K562 (cell line): Measurements from ENCODE around the gene PGLYRP1. TPM values are rescaled to one million over a fixed set of nuclear protein-coding genes. Genes with fewer than 3 reads are reported as not detected.

Experiments
- ATAC-seq: fragments of 200-7000 bp; cut with Tn5 transposase; 3 replicates; pipeline ENCODE4 v1.9.1; 2020; ENCODE audit warnings: moderate library complexity
- BruUV-seq: library from RNA; stranded (reverse); fragments of 400-500 nt; replicated peaks from 2 replicates; lab custom pipeline; 2021; lab: Mats Ljungman, UMichigan
- CTCF ChIA-PET: fragments of 300-600 bp; formaldehyde crosslinking; extraction: SDS; loops from one replicate; lab custom pipeline; 2021; ENCODE audit warnings: low intra/inter-chr PET ratio; lab: Yijun Ruan, JAX
- POLR2A ChIA-PET: fragments of 300-600, 350-650 bp; sonication (Branson Sonifier 250); formaldehyde crosslinking; extraction: SDS; loops from one replicate; lab custom pipeline; 2021; ENCODE audit warnings: antibody characterized with exemption, inconsistent platforms; lab: Yijun Ruan, JAX
- DNase-seq, 4 experiments: peaks; one replicate each; pipeline versions ENCODE4 v3.0.0 to v3.0.0-alpha.2; 2011 to 2018; ENCODE audit warnings: low spot score in 3 of 4, mixed read lengths in 3 of 4; ENCODE audit errors: extremely low read depth in 1 of 4
- FAIRE-seq: peaks from 2 replicates; lab custom pipeline; 2011; peaks lifted over from hg19 to GRCh38; lab: Jason Lieb, UNC
- H2AFZ ChIP-seq: 2 replicates; pipeline ENCODE4 v1.6.0; 2011; ENCODE audit warnings: low read depth, low read length, control low read depth, inconsistent platforms
- H3K27ac ChIP-seq: fragments of 200-600 bp; 3 replicates; pipeline ENCODE4 v1.8.0; 2011; ENCODE audit warnings: low read depth, mild to moderate bottlenecking, control low read depth, inconsistent platforms, low read length, moderate library complexity, mixed read lengths; ENCODE audit errors: extremely low read depth
- H3K27me3 ChIP-seq, 2 experiments: fragments of 300-600 bp in 1 of 2; 2 replicates in 1 of 2; 3 replicates in 1 of 2; pipeline versions ENCODE4 v1.6.0 to v1.8.0; 2011; ENCODE audit warnings: inconsistent platforms in 2 of 2, low read length in 2 of 2, mild to moderate bottlenecking in 1 of 2, mixed read lengths in 1 of 2, moderate library complexity in 1 of 2; ENCODE audit not compliant: control insufficient read depth in 2 of 2, insufficient read depth in 2 of 2
- H3K36me3 ChIP-seq: fragments of 300-600 bp; 3 replicates; pipeline ENCODE4 v1.8.0; 2011; ENCODE audit warnings: mild to moderate bottlenecking, low read length, inconsistent platforms; ENCODE audit not compliant: control insufficient read depth, insufficient read depth
- H3K4me1 ChIP-seq, 2 experiments: fragments of 200-600 bp in 1 of 2; replicated peaks in 1 of 2; 2 replicates in 1 of 2; 3 replicates in 1 of 2; pipeline versions ENCODE4 v1.5.1 to v1.8.0; 2011; ENCODE audit warnings: inconsistent platforms in 2 of 2, low read length in 2 of 2, mild to moderate bottlenecking in 1 of 2, mixed read lengths in 1 of 2, moderate library complexity in 1 of 2; ENCODE audit not compliant: control insufficient read depth in 2 of 2, insufficient read depth in 2 of 2
- H3K4me2 ChIP-seq: 2 replicates; pipeline ENCODE4 v1.6.1; 2011; ENCODE audit warnings: low read length, control low read depth, inconsistent platforms, mixed read lengths; ENCODE audit not compliant: insufficient read depth
- H3K4me3 ChIP-seq: fragments of 200-600 bp; sonication (generic), shearing (Covaris generic); 2 replicates; pipeline ENCODE4 v1.5.1; 2016; ENCODE audit warnings: control low read depth, inconsistent platforms
- H3K79me2 ChIP-seq: fragments of 200-600 bp; 3 replicates; pipeline ENCODE4 v1.8.0; 2011; ENCODE audit warnings: low read length, inconsistent platforms; ENCODE audit not compliant: control insufficient read depth, insufficient read depth
- H3K9ac ChIP-seq, 2 experiments: 2 replicates each; pipeline versions ENCODE4 v1.6.0 to v1.6.1; 2011; ENCODE audit warnings: low read depth in 2 of 2, low read length in 2 of 2, control low read depth in 1 of 2, inconsistent platforms in 1 of 2, mild to moderate bottlenecking in 1 of 2, mixed read lengths in 1 of 2; ENCODE audit not compliant: insufficient read depth in 1 of 2
- H3K9me1 ChIP-seq: one replicate; pipeline ENCODE4 v1.6.0; 2011; ENCODE audit warnings: inconsistent platforms, mild to moderate bottlenecking, low read length, moderate library complexity; ENCODE audit not compliant: control insufficient read depth, insufficient read depth
- H3K9me3 ChIP-seq: replicated peaks from 2 replicates; pipeline ENCODE4 v1.5.1; 2011; ENCODE audit warnings: low read depth, low read length, inconsistent platforms; ENCODE audit not compliant: control insufficient read depth, insufficient read depth
- H4K20me1 ChIP-seq: replicated peaks from 2 replicates; pipeline ENCODE4 v1.6.1; 2011; ENCODE audit warnings: low read length, inconsistent platforms, mixed read lengths; ENCODE audit not compliant: control insufficient read depth, insufficient read depth
- BHLHE40 ChIP-seq: IDR thresholded peaks from 2 replicates; pipeline ENCODE4 v1.6.1; 2011; ENCODE audit warnings: low read length, improper control_type of control experiment
- HIVEP1 ChIP-seq: fragments of 250-450 bp; sonication (Bioruptor Pico); IDR thresholded peaks from 2 replicates; pipeline ENCODE4 v1.4.0; 2020; ENCODE audit warnings: mild to moderate bottlenecking
- HNRNPUL1 ChIP-seq: fragments of 200-400 bp; formaldehyde crosslinking; IDR thresholded peaks from 2 replicates; pipeline ENCODE4 v1.6.1; 2017; ENCODE audit warnings: low read length
- NONO ChIP-seq, 2 experiments: fragments of 200-400 bp in 1 of 2; fragments of 450-650 bp in 1 of 2; formaldehyde crosslinking in 1 of 2; IDR thresholded peaks; 2 replicates each; pipeline ENCODE4 v1.6.1; 2017; ENCODE audit warnings: low read depth in 2 of 2, mild to moderate bottlenecking in 2 of 2, moderate library complexity in 2 of 2, low read length in 1 of 2
- PCBP2 ChIP-seq: fragments of 200-400 bp; formaldehyde crosslinking; IDR thresholded peaks from 2 replicates; pipeline ENCODE4 v1.6.1; 2018; ENCODE audit warnings: low read length, low read depth, mild to moderate bottlenecking, moderate library complexity; ENCODE audit not compliant: poor library complexity, severe bottlenecking
- TEAD2 ChIP-seq: fragments of 450-650 bp; IDR thresholded peaks from 2 replicates; pipeline ENCODE4 v1.6.1; 2016; ENCODE audit warnings: missing genetic modification characterization, control low read depth, missing compliant biosample characterization
- WGBS: fragments of 100-300 bp; shearing (Covaris generic); methylation state at CpG from one replicate; pipeline ENCODE4 v1.1.6; 2016; ENCODE audit warnings: low coverage, mixed read lengths; ENCODE audit not compliant: insufficient coverage; ENCODE audit errors: missing lambda C conversion rate; 5-methylcytosine and 5-hydroxymethylcytosine counted together
- in situ Hi-C: fragments of 300-500 bp; cut with MboI; formaldehyde crosslinking; loops from 4 replicates; pipeline ENCODE4 v1.15.0; 2018; ENCODE audit warnings: inconsistent platforms, mixed read lengths
- intact Hi-C: fragments of 100-400 bp; cut with micrococcal nuclease; formaldehyde crosslinking; loops from 2 replicates; pipeline ENCODE4 v1.14.2; 2022
- polyA plus RNA-seq, 8 experiments: library from polyadenylated mRNA; depleted of rRNA in 4 of 8; stranded (reverse) in 5 of 8; unstranded in 3 of 8; fragments of >200 nt; fragmentation: Nextera tagmentation in 2 of 8; fragmentation: Illumina TruSeq in 1 of 8; extraction: Ambion mirVana in 2 of 8; extraction: Trizol in 1 of 8; gene quantifications; 2 replicates each; pipeline versions ENCODE4 v1.2.1 to v1.2.3, GENCODE V29; 2011 to 2014; ENCODE audit warnings: inconsistent platforms in 1 of 8, missing spikeins in 1 of 8
- total RNA-seq, 7 experiments: library from RNA; depleted of rRNA in 6 of 7; stranded (reverse); fragments of >200 nt in 6 of 7; fragmentation: Illumina TruSeq in 2 of 7; extraction: Trizol in 2 of 7; gene quantifications; 2 replicates each; pipeline versions ENCODE4 v1.2.1 to v1.2.3, GENCODE V29; 2011 to 2021; ENCODE audit warnings: low replicate concordance in 1 of 7
- TF ChIP-seq, protein P1 (sequence below): fragments of 250-450 bp; sonication (Bioruptor Pico); IDR thresholded peaks from 2 replicates; pipeline ENCODE4 v1.5.0; 2020; ENCODE audit warnings: mild to moderate bottlenecking, borderline replicate concordance
- TF ChIP-seq, protein P2 (sequence below): fragments of 250-450 bp; sonication (Bioruptor Pico); IDR thresholded peaks from 2 replicates; pipeline ENCODE4 v1.4.0; 2020; ENCODE audit warnings: mild to moderate bottlenecking, moderate library complexity
- TF ChIP-seq, protein P3 (sequence below): fragments of 150-350 bp; conservative IDR thresholded peaks from 2 replicates; pipeline ENCODE4 v1.6.1; 2014; ENCODE audit warnings: low read length

Gene PGLYRP1
- total and polyA plus RNA-seq, 9 of the 15 experiments (the other 6 are each of a cell fraction or from before 2014, with no cell fraction given), result not detected

DNA sequence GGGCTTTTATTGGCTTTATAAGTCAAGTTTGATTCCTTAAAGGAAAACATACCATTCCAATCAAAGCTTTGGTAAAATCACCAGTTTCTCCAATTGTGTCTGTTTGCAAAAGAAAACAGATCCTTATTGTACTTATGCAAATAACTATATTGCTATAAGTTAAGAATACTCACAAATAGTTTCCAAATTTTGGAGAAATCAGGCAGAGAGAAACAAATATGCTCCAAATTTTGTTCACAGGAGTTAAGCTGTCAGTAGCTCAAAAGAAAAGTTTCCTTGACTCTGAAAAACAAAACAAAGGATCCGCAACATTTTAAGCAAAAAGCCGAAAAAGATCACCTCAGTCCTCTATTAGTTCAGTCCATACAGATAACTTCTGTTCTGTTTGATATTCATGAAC is 37.2 kb upstream of the PGLYRP1 start (continued):
- TF ChIP-seq, protein P1, sequence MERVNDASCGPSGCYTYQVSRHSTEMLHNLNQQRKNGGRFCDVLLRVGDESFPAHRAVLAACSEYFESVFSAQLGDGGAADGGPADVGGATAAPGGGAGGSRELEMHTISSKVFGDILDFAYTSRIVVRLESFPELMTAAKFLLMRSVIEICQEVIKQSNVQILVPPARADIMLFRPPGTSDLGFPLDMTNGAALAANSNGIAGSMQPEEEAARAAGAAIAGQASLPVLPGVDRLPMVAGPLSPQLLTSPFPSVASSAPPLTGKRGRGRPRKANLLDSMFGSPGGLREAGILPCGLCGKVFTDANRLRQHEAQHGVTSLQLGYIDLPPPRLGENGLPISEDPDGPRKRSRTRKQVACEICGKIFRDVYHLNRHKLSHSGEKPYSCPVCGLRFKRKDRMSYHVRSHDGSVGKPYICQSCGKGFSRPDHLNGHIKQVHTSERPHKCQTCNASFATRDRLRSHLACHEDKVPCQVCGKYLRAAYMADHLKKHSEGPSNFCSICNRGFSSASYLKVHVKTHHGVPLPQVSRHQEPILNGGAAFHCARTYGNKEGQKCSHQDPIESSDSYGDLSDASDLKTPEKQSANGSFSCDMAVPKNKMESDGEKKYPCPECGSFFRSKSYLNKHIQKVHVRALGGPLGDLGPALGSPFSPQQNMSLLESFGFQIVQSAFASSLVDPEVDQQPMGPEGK (CRISPR knock-in tag), result no peak
- TF ChIP-seq HIVEP1 (CRISPR knock-in tag), result no peak

DNA sequence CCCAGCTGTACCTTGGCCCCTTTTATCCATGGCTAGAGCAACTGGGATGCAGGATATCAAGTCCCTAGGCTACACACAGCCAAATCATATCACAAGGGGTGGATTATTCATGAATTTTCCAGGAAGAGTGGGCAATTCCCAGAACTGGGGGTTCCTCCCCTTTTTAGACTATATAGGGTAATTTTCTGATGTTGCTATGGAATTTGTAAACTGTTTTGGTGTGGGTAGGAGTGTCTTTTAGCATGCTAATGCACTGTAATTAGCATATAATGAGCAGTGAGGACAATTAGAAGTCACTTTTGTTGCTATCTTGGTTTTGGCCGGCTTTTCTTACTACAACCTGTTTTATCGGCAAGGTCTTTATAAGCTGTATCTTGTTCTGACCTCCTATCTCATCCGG is 35.9 kb upstream of the PGLYRP1 start:
- Histone ChIP-seq H4K20me1 (no peaks in the 10 kb centered on the region), H3K4me1 (no peaks in the 10 kb centered on the region), H3K9ac (no peak overlapping the region), H3K9me3 (no peaks in the 10 kb centered on the region; the same call in 1 of the 2 replicates), H3K36me3 (no peaks in the 10 kb centered on the region), H2AFZ (no peak overlapping the region), H3K27ac (no peak overlapping the region), H3K9me1 (no peaks in the 10 kb centered on the region), H3K4me2 (no peak overlapping the region), H3K27me3 (0 out of 5 replicates have a peak, but pooled peaks cover 0 to 4% of the 10 kb centered on the region in 2 experiments), H3K4me3 (no peak overlapping the region), H3K79me2 (no peaks in the 10 kb centered on the region)
- TF ChIP-seq, protein P2, sequence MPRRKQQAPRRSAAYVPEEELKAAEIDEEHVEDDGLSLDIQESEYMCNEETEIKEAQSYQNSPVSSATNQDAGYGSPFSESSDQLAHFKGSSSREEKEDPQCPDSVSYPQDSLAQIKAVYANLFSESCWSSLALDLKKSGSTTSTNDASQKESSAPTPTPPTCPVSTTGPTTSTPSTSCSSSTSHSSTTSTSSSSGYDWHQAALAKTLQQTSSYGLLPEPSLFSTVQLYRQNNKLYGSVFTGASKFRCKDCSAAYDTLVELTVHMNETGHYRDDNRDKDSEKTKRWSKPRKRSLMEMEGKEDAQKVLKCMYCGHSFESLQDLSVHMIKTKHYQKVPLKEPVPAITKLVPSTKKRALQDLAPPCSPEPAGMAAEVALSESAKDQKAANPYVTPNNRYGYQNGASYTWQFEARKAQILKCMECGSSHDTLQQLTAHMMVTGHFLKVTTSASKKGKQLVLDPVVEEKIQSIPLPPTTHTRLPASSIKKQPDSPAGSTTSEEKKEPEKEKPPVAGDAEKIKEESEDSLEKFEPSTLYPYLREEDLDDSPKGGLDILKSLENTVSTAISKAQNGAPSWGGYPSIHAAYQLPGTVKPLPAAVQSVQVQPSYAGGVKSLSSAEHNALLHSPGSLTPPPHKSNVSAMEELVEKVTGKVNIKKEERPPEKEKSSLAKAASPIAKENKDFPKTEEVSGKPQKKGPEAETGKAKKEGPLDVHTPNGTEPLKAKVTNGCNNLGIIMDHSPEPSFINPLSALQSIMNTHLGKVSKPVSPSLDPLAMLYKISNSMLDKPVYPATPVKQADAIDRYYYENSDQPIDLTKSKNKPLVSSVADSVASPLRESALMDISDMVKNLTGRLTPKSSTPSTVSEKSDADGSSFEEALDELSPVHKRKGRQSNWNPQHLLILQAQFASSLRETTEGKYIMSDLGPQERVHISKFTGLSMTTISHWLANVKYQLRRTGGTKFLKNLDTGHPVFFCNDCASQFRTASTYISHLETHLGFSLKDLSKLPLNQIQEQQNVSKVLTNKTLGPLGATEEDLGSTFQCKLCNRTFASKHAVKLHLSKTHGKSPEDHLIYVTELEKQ, result no peak
- TF ChIP-seq, protein P3, sequence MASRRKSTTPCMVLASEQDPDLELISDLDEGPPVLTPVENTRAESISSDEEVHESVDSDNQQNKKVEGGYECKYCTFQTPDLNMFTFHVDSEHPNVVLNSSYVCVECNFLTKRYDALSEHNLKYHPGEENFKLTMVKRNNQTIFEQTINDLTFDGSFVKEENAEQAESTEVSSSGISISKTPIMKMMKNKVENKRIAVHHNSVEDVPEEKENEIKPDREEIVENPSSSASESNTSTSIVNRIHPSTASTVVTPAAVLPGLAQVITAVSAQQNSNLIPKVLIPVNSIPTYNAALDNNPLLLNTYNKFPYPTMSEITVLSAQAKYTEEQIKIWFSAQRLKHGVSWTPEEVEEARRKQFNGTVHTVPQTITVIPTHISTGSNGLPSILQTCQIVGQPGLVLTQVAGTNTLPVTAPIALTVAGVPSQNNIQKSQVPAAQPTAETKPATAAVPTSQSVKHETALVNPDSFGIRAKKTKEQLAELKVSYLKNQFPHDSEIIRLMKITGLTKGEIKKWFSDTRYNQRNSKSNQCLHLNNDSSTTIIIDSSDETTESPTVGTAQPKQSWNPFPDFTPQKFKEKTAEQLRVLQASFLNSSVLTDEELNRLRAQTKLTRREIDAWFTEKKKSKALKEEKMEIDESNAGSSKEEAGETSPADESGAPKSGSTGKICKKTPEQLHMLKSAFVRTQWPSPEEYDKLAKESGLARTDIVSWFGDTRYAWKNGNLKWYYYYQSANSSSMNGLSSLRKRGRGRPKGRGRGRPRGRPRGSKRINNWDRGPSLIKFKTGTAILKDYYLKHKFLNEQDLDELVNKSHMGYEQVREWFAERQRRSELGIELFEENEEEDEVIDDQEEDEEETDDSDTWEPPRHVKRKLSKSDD, result no peak
- no peak for TF ChIP-seq TEAD2 (tag)
- no peak for TF ChIP-seq BHLHE40
- TF ChIP-seq HNRNPUL1, result no peak
- no peak for TF ChIP-seq PCBP2
- no peak for TF ChIP-seq NONO (IDR thresholded peaks at IDR 0.05; ENCODE audit: low read depth in 2 of 2, low read length in 1 of 2)
- FAIRE-seq (no peak), ATAC-seq (no peak), DNase-seq (no peak)
- ChIA-PET POLR2A (interaction anchor here (0.6 kb wide), 1 partner anchor 51 kb away, joined by 3 read pairs; no protein-coding TSS in a partner anchor), CTCF (no interaction called here)
- in situ Hi-C loops, result no loop called here
- BruUV-seq, result no TSS peak
- WGBS, result 3% methylated on average over 3 of the region's 3 CpGs
- intact Hi-C loops, result no loop called here
